Loucy (cell line): Measurements from ENCODE around the gene ALDH1A1.

ENCODE experiments used
- H2AFZ ChIP-seq: fragments of 200-600 bp; sonication (generic); 2 replicates; pipeline ENCODE4 v1.6.0; 2016; ENCODE audit warnings: antibody characterized with exemption, mild to moderate bottlenecking, low read length, moderate library complexity
- H3F3A ChIP-seq: fragments of 200-600 bp; 2 replicates; pipeline ENCODE4 v1.6.0; 2016; ENCODE audit warnings: antibody characterized with exemption, low read depth, mild to moderate bottlenecking
- H3K27me3 ChIP-seq: fragments of 200-600 bp; sonication (generic); 2 replicates; pipeline ENCODE4 v1.6.1; 2014; ENCODE audit warnings: low read length, mild to moderate bottlenecking; ENCODE audit not compliant: insufficient read depth, poor library complexity, severe bottlenecking
- H3K36me3 ChIP-seq: fragments of 200-600 bp; sonication (generic); 2 replicates; pipeline ENCODE4 v1.6.1; 2016; ENCODE audit warnings: low read length; ENCODE audit not compliant: insufficient read depth
- H3K4me1 ChIP-seq: fragments of 200-600 bp; sonication (generic); 2 replicates; pipeline ENCODE4 v1.5.1; 2014; ENCODE audit warnings: low read length, mild to moderate bottlenecking; ENCODE audit not compliant: insufficient read depth, poor library complexity, severe bottlenecking
- H3K4me2 ChIP-seq: fragments of 200-600 bp; sonication (generic); 2 replicates; pipeline ENCODE4 v1.6.0; 2014; ENCODE audit warnings: antibody characterized with exemption, low read length, low read depth, mild to moderate bottlenecking; ENCODE audit not compliant: poor library complexity, severe bottlenecking
- H3K4me3 ChIP-seq: fragments of 200-600 bp; sonication (generic); 2 replicates; pipeline ENCODE4 v1.5.1; 2014; ENCODE audit warnings: low read length, mild to moderate bottlenecking, mixed read lengths; ENCODE audit not compliant: poor library complexity, severe bottlenecking
- H3K79me2 ChIP-seq: fragments of 200-600 bp; sonication (generic); 2 replicates; pipeline ENCODE4 v1.6.1; 2014; ENCODE audit warnings: low read length; ENCODE audit not compliant: insufficient read depth
- H3K9ac ChIP-seq: fragments of 200-600 bp; sonication (generic); 2 replicates; pipeline ENCODE4 v1.6.0; 2014; ENCODE audit warnings: mild to moderate bottlenecking, low read depth, low read length, moderate library complexity; ENCODE audit not compliant: poor library complexity, severe bottlenecking
- H3K9me2 ChIP-seq: fragments of 200-600 bp; sonication (generic); replicated peaks from 2 replicates; pipeline ENCODE4 v1.6.1; 2016; ENCODE audit warnings: low read depth, low read length, mixed read lengths
- H3K9me3 ChIP-seq: fragments of 200-600 bp; sonication (generic); 2 replicates; pipeline ENCODE4 v1.6.1; 2014; ENCODE audit warnings: mild to moderate bottlenecking, antibody characterized with exemption, low read length, low read depth; ENCODE audit not compliant: insufficient read depth
- H4K20me1 ChIP-seq: fragments of 200-600 bp; sonication (generic); 2 replicates; pipeline ENCODE4 v1.6.0; 2014; ENCODE audit warnings: antibody characterized with exemption, low read length, mild to moderate bottlenecking; ENCODE audit not compliant: insufficient read depth, poor library complexity, severe bottlenecking
- CTCF ChIP-seq: fragments of 200-600 bp; sonication (generic); conservative IDR thresholded peaks from 2 replicates; pipeline ENCODE4 v1.5.1; 2014; ENCODE audit warnings: mild to moderate bottlenecking, antibody characterized with exemption, low read length
- EZH2phosphoT487 ChIP-seq: fragments of 200-600 bp; IDR thresholded peaks from 2 replicates; pipeline ENCODE4 v1.6.1; 2018; ENCODE audit warnings: antibody characterized with exemption, mild to moderate bottlenecking, moderate library complexity, borderline replicate concordance

Gene ALDH1A1

GRCh38 chr9:72935595-72935994, 17.3 kb downstream of the ALDH1A1 start:
- peaks cover 6% of the 10 kb centered on the region for H3K4me1 ChIP-seq
- no peaks in the 10 kb centered on the region for H3F3A ChIP-seq
- H3K9me2 ChIP-seq = no peaks in the 10 kb centered on the region
- no peak overlapping the region for H3K4me3 ChIP-seq
- TF ChIP-seq EZH2phosphoT487 (no peak), CTCF (no peak)
- H3K9ac ChIP-seq = no peak overlapping the region
- H4K20me1 ChIP-seq = no peaks in the 10 kb centered on the region
- H3K4me2 ChIP-seq = no peak overlapping the region
- H3K27me3 ChIP-seq = no peaks in the 10 kb centered on the region
- no peaks in the 10 kb centered on the region for H3K9me3 ChIP-seq
- H3K79me2 ChIP-seq = no peaks in the 10 kb centered on the region
- H2AFZ ChIP-seq = no peak overlapping the region
- H3K36me3 ChIP-seq = no peaks in the 10 kb centered on the region

GRCh38 chr9:72933730-72934665, 18.9 kb downstream of the ALDH1A1 start:
- H3K4me3 ChIP-seq = no peak overlapping the region
- H3K9ac ChIP-seq = no peak overlapping the region
- no peaks in the 10 kb centered on the region for H3K4me1 ChIP-seq
- TF ChIP-seq EZH2phosphoT487 = no peak
- TF ChIP-seq CTCF = no peak
- no peak overlapping the region for H2AFZ ChIP-seq
- H3K27me3 ChIP-seq = no peaks in the 10 kb centered on the region
- H3K9me3 ChIP-seq = no peaks in the 10 kb centered on the region
- H3K9me2 ChIP-seq = no peaks in the 10 kb centered on the region
- no peaks in the 10 kb centered on the region for H3K79me2 ChIP-seq
- no peak overlapping the region for H3K4me2 ChIP-seq
- H3F3A ChIP-seq = no peaks in the 10 kb centered on the region
- H3K36me3 ChIP-seq = no peaks in the 10 kb centered on the region
- no peaks in the 10 kb centered on the region for H4K20me1 ChIP-seq

- Histone ChIP-seq H3K27me3 (no peaks in the 10 kb centered on the region), H3F3A (no peaks in the 10 kb centered on the region), H4K20me1 (no peaks in the 10 kb centered on the region), H2AFZ (no peak overlapping the region), H3K9ac (no peak overlapping the region), H3K4me2 (no peak overlapping the region), H3K79me2 (no peaks in the 10 kb centered on the region), H3K9me3 (no peaks in the 10 kb centered on the region), H3K4me1 (no peaks in the 10 kb centered on the region), H3K36me3 (no peaks in the 10 kb centered on the region), H3K9me2 (no peaks in the 10 kb centered on the region), H3K4me3 (no peak overlapping the region)
- TF ChIP-seq EZH2phosphoT487 (no peak), CTCF (no peak)
Observed at GRCh38 chr9:72932619-72933018, 20.2 kb downstream of the ALDH1A1 start.
